CD4-positive, alpha-beta T cell treated with Interleukin-12 subunit alpha and Interleukin-12 subunit beta, for 1 hour (primary cell): Measurements from ENCODE around the gene ARHGAP10.
"Not testable (repeated sequence)": the region's sequence is repeated elsewhere in the genome, so short reads cannot be mapped to it uniquely, and the experiment has no call there.

Experiments used
- DNase-seq: peaks from one replicate; pipeline ENCODE4 v3.0.0-alpha.2; 2020

ARHGAP10 gene

GRCh38 chr4:148076964-148077363, 345.1 kb downstream of the ARHGAP10 start:
- DNase-seq: no peak

GRCh38 chr4:148077581-148077980, 345.7 kb downstream of the ARHGAP10 start:
- no peak for DNase-seq

GRCh38 chr4:148078061-148078460, 346.2 kb downstream of the ARHGAP10 start:
- no peak for DNase-seq

- DNase-seq: no peak
Observed at GRCh38 chr4:148079961-148080360, 348.1 kb downstream of the ARHGAP10 start.

DNA sequence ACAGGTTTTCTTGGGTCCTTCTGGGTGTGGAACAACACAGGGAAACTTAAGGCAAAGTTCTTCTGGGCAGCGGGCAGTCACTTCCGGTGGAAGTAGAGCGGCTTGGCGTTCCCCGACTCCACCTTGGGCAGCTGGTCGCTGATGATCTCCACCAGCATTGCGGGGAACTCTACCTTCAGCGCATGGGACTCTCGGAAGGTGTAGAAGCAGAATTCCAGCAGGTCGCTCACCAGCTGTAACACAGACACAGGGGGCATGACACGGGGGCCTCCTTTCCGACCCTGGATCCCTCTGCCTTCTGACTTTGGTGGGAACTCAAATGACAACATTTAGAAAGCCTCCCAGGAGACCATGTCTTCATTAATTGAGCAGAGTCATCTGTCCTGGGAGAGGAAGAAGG, 349.4 kb downstream of the ARHGAP10 start:
- no peak for DNase-seq

DNA sequence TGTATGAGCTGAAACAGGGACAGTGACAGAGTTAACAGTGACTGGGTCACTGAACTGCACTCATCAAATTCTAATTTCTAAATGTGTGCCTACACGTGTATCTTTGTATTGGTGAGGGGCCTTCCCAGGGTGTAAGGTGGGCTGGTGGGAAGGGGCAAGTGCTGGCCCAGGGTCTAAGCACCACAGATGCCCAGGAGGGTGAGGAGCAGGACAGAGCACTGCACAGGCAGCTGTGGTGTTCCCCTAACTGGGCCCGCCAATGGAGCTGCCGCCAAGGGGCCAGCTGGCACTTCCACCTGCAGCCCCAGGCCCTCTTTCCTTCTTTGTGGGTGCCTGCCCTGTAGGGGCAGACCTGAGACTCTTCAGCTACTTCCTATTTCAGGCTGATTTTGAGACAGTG, 349.9 kb downstream of the ARHGAP10 start:
- no peak for DNase-seq

DNA sequence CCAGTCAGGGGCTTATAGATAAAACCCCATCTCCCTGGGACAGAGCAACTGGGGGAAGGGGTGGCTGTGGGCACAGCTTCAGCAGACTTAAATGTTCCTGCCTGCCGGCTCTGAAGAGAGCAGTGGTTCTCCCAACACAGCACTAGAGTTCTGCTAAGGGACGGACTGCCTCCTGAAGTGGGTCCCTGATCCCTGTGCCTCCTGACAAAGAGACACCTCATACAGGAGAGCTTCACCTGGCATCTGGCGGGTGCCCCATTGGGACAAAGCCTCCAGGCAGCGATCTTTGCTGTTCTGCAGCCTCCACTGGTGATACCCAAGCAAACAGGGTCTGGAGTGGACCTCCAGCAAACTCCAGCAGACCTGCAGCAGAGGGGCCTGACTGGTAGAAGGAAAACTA, 351.2 kb downstream of the ARHGAP10 start:
- DNase-seq: not testable (repeated sequence)

GRCh38 chr4:148089624-148090023, 357.7 kb downstream of the ARHGAP10 start:
- DNase-seq: no peak

DNA sequence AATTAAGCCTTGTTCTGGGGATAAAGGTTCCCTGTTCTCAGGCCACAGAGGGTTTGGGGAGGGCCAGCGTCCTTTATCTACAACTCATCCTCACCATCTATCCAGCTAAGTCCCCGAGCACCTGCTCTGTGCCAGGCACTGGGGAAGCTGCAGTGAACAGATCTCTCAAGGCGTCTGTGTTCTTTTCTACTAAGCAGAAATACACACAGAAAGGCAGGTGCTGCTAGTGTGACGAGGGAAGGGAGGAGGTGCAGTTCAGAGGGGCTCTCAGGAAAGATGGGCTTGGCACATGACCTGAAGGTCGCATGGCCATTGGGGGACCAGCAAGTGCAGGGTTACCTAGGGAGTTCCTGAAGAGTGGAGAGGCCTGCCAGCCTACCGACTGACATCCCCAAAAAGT, 358.1 kb downstream of the ARHGAP10 start:
- DNase-seq: no peak

GRCh38 chr4:148090503-148091476, 358.9 kb downstream of the ARHGAP10 start:
- DNase-seq: no peak

DNA sequence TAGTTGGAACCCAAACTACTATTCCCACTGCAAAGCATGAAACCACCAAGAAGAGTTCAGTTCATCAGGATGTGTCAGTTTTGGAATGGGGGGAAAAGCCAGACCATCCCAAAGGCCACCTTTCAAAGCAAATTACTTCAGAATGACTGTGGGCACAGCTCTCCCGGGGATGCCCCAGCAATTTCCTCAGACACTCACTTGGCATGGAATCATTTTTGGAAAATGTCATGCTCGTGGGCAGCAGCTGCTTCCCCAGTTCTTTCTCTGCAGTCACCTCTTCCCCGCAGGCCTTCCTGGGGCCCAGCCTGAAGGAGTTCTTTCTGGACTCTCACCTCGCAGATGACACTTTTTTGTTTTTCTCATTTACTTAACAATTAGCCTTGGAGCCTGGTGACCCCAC, 360.0 kb downstream of the ARHGAP10 start:
- no peak for DNase-seq

DNA sequence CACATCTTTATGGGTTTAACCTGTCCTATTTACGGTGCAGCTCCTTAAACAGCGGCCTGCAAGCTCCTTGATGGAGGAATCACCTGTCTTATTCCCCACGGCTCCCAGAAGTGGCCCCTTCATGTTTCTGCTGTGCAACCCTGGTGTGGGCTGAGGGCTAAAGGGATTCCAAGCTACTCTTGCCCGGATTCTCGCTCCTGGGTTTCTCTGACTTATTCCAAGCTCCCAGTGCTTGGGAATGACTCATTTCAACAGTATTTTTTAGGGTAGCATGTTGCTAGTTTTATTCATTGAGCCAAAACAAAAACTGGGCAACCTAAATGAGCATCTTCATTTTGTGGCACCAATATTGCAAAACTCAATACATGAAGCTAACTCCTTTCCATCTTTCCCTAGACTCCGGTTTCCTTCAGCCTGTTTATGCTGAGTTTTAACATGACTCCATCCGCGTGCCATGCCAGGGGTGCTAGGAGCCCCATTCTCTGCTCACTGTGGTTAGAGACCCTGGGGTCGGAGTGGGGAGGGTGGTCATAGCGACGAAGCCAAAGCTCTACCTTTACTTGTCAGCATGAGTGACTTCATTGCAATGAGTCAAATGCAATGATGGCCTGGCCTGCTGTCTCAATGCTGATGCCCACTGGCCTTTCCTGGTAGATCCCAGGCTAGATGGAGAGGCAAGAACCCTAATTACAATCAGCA, 360.6 kb downstream of the ARHGAP10 start:
- DNase-seq: no peak

DNA sequence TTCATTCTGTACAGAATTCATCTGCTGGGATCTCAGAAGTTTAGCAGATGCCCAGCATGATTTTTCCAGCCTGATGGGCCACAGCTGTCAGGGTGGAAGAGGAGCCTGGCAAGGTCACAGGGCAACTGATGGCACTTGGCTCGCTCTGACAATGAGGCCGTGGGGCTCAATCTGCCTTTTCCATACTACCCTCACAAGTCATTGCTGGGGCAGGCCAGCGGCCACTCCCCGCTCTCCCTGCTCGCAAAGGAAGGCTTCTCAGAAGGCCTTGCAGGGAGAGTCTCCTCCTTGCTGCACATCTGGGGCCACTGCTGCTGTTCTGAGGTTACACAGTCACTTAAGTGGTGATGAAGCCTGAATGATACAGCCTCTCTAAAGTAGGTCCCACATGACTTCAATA, 361.2 kb downstream of the ARHGAP10 start:
- DNase-seq: no peak

DNA sequence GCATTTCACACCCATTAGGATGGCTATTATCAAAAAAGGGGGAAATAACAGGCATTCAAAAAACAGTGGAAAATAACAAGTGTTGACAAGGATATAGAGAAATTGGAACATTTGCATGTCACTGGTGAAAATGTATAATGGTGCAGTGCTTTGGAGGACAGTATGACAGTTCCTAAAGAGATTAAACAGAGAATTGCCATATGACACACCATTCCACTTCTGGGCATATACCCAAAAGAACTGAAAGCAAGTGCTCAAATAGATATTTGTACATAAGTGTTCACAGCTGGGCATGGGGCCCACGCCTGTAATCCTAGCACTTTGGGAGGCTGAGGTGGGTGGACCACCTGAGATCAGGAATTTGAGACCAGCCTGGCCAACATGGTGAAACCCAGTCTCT, 362.3 kb downstream of the ARHGAP10 start:
- no peak for DNase-seq

- DNase-seq: no peak
Observed at GRCh38 chr4:148095346-148095923, 363.5 kb downstream of the ARHGAP10 start.

- DNase-seq: no peak
Observed at GRCh38 chr4:148097801-148098200, 365.9 kb downstream of the ARHGAP10 start.

GRCh38 chr4:148101235-148101634, 369.3 kb downstream of the ARHGAP10 start:
- no peak for DNase-seq

- no peak for DNase-seq
Observed at GRCh38 chr4:148101790-148102189, 369.9 kb downstream of the ARHGAP10 start.

DNA sequence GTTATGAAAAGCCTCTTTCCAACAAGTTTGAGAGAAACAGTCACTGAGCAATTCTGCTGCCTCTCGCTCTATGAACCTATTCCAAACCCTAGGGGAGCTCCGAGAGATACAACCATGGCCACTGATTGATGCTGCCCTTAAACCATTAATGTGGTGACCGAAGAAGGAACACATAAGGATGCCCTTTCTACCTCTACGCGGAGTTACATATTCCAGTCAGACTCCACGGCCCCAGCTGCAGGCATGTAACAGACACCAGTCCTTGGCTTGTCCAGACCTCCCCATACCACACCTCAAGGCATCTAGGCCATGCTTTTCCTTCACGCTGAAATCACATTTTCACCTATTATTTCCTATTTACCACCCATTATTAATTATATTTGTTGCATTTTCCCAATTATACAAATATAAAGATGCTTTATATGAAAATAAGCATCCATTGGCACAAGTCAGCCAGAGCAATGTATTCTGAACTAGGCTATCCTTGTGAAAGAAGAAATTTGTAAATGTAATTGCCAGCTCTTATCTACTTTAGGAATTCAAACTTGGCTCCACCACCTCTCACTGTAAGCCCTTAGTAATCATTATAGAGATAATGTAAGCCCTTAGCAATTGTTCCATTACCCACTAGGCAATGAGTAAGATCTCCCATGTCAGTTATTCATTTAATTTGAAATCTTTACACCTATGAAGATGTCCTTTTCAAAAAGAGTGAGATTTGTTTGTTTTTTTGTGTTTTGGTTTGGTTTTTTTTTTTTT, 371.9 kb downstream of the ARHGAP10 start:
- DNase-seq: no peak

- no peak for DNase-seq
Observed at GRCh38 chr4:148108766-148109165, 376.9 kb downstream of the ARHGAP10 start.

GRCh38 chr4:148109216-148109615, 377.3 kb downstream of the ARHGAP10 start:
- DNase-seq: no peak

DNA sequence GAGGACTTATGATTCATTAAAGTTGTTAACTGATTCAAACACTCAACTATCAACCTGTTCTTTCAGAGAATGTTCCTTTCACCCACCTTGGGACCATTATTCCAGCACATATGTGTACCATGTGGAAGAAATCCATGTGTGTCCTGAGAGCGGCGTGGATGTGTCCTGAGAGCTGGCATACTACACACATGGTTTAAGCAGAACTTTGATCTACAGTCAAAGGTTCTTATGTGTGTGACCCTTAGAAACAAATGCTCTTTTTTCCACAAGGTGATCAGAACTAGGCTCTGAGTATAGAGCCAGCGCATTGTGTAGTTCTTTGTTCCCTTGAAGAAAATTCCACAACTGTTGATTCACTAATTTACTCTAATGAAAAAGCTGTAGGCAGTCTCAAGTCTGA, 378.3 kb downstream of the ARHGAP10 start:
- no peak for DNase-seq
